Stimulated activated CD8-positive, alpha-beta memory T cell treated with anti-CD3 and anti-CD28 coated beads, Interleukin-15, amount 100 ng/mL, for 1 hour (primary cell): ENCODE measurements around the gene RNF126.
"Not testable (repeated sequence)": the region's sequence is repeated elsewhere in the genome, so short reads cannot be mapped to it uniquely, and the experiment has no call there.

Experiments
- DNase-seq: peaks from one replicate; pipeline ENCODE4 v3.0.0-alpha.2; 2020; ENCODE audit warnings: low read depth

Gene RNF126

GRCh38 chr19:628168-628567 is 34.8 kb downstream of the RNF126 start:
- no peak for DNase-seq

DNA sequence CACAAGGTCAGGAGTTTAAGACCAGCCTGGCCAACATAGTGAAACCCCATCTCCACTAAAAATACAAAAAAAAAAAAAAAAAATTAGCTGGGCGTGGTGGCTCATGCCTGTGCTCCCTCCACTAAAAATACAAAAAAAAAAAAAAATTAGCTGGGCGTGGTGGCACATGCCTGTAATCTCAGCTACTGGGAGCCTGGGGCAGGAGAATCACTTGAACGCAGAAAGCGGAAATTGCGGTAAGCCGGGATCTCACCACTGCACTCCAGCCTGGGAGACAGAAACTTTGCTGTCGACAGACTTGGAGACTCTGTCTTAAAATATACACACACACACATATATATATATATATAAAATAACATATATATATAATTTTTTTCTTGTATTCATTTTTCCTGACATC is 36.4 kb downstream of the RNF126 start:
- DNase-seq = not testable (repeated sequence)

GRCh38 chr19:625257-625656 is 37.8 kb downstream of the RNF126 start:
- no peak for DNase-seq

DNA sequence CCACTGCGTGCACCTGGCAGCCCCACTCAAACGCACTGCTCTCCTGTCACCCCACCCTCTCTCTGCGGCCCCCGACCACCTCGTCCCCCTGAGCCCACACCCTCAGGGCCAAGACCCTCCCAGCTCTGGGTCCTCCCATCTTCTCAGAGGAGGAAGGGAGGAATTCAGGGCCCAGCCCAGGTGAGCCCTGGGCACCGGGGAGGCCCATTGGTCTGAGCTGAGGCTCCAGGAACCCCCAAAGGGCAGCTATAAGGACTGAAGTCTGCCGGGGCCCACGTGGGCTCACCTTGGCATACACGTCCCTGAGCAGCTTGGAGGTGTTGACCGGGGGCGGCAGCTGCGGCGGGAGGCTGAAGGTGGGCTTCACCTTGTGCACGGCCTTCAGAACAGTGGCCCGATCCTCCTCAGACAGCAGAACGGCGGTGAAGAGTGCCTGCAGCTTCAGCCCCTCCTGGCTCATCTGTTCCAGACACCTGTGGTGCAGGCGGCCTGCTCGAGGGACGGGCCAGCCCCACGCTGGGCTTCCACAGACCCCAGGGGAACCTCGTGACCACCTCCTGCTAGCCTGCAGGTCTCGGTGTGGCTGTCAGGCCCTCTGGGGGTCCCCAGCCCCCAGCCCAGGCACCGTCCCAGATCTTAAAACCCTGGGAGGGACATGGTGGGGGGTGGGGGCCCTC is 38.4 kb downstream of the RNF126 start:
- no peak for DNase-seq

DNA sequence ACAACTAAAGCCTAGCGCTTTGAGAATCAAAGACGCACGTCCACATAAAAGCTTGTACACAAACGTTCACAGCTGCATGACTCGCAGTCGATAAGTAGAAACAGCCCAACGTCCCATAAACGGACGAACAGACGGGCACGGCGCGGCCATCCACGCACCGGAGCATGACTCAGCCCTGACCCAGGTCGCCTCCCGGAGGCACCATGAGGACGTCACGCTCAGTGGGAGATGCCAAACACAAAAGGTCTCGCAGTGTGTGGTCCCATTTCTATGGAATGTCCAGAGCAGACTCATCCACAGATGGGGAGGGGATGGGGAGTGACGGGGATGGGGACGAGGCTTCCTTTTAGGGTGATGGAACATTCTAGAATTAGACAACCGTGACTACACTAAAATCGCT is 39.0 kb downstream of the RNF126 start:
- DNase-seq = no peak

GRCh38 chr19:623175-623916 is 39.7 kb downstream of the RNF126 start:
- no peak for DNase-seq

GRCh38 chr19:622666-623065 is 40.3 kb downstream of the RNF126 start:
- DNase-seq = no peak

DNA sequence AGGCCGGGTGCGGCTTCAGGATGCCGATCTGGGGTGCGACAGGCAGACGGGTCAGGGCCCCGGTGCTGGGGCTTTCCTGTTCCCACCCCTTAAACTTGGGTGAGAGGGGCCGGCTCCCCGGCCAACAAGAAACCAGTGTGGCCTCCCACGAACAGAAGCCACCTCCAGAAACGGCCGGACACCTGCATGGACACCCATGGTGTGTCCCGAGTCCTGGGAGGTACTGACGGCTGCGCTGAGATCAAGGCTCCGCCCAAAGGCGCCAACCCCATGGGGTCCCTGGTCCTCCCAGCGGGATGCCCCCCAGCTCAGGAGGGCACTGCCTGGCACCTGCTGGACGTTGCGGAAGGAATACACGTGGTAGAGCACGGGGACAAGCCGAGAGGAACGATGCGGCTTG is 41.2 kb downstream of the RNF126 start:
- no peak for DNase-seq

- not testable (repeated sequence) for DNase-seq
These were observed 41.8 kb downstream of the RNF126 start for GRCh38 chr19:621191-621590.

DNA sequence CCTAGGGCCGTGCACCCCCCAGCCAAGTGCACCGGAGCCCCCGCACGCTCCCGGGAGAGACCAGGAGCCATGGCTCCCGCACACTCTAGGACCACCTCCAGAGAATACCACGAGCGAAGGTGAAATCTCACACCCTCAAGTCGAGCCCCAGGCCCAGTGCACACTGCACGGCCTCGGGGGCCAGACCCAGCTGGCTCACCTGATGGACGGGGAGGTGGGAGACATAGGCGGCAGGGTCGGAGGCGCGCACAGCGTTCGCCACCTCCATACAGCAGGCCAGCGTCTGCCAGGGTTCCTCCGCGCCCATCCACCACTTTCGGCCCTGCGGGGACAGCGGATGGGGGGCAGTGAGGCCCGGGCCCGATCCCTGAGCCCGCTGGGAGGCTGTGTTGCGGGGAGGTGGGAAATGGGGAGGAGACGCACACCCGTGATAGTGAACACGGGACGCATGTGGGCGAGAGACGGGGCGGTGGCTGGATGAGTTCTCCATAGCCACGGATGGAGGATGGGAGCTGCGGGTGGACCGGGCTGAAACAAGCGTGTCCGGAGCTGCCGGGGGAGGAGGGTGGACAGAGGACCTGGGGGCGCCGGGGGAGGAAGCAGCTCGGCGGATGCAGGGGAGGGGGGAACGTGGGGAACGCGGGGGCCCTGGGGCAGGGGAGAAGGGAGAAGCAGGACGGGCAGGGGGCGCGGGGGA is 42.7 kb downstream of the RNF126 start:
- DNase-seq = no peak

- no peak for DNase-seq
These were observed 43.6 kb downstream of the RNF126 start for GRCh38 chr19:619286-620002.

DNA sequence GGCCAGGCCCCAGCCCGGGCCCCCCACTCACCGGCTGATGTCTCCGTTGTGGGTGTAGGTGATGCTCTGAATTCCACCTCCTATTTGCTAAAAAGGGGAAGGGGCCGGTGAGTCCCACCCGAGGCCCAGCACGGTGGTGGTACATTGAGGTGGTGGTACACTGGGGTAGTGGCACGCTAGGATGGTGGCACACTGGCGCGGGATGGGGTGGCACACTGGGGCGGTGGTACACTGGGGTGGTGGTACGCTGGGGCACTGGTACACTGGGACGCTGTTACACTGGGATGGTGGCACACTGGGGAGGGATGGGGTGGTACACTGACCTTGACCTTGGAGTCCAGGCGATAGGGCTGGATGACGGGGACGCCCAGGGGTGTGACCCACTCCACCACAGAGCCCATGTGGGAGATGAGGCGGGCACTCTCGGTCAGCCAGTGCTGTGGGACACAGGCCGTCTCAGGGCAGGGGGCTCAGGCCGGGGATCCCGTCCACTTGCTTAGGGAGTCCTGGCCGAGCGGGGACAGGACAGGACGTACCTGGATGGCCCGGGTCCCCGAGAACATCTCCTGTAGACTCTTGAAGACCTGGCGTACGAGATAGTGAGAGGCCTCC is 44.2 kb downstream of the RNF126 start:
- DNase-seq = no peak

DNA sequence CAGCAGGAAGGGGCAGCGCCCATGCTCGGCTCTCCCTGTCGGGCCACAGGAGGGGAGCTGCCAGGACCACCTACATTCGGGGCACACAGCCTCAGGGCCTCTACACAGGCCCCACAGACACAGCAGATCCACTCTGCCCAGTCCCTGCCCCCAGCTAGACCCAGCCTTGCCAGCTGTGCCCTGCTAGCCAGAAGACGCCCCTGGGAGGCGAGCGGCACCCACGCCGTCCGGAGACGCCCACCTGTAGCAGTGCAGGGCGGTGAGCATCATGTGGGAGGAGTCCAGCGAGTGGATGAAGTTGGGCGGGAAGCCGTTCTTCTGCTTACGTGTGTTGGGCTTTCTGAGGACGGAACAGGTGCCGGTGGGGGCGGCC is 44.8 kb downstream of the RNF126 start:
- DNase-seq = no peak

DNA sequence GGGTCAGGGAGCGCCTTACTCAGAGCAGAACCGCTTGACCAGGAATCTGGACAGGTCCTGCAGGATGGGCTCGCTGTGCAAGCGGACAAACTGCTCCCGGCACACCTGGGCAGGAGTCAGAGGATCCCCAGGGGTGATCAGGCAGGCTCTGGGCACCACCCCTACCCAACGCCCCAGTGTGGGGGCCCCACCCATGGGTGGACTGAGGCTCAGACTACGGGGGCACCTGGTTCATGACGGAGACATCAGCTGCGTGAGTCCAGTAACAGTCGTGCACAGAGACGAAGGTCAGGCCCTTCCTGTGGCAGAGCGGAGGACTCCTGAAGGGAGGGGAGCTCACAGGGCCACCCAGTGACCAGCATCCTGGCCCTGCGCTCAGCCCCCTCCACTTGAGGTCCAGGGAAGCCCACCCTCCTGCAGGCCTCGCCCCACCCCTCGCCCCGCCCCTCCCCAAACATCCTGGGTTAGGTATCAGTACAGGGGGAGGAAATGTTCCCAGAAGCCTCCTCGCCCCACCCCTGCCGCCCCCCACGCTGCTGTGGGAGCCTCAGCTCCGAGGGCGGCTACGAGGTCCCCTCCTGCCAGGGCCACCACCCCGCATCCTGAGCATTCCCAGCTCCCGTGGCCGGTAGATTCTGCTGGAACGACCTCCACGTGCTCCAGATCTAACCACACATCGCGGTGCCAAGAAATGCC is 45.3 kb downstream of the RNF126 start:
- no peak for DNase-seq

GRCh38 chr19:616747-617526 is 46.1 kb downstream of the RNF126 start:
- no peak for DNase-seq

- no peak for DNase-seq
These were observed 46.8 kb downstream of the RNF126 start for GRCh38 chr19:616062-616700.

GRCh38 chr19:615619-616018 is 47.4 kb downstream of the RNF126 start:
- no peak for DNase-seq

DNA sequence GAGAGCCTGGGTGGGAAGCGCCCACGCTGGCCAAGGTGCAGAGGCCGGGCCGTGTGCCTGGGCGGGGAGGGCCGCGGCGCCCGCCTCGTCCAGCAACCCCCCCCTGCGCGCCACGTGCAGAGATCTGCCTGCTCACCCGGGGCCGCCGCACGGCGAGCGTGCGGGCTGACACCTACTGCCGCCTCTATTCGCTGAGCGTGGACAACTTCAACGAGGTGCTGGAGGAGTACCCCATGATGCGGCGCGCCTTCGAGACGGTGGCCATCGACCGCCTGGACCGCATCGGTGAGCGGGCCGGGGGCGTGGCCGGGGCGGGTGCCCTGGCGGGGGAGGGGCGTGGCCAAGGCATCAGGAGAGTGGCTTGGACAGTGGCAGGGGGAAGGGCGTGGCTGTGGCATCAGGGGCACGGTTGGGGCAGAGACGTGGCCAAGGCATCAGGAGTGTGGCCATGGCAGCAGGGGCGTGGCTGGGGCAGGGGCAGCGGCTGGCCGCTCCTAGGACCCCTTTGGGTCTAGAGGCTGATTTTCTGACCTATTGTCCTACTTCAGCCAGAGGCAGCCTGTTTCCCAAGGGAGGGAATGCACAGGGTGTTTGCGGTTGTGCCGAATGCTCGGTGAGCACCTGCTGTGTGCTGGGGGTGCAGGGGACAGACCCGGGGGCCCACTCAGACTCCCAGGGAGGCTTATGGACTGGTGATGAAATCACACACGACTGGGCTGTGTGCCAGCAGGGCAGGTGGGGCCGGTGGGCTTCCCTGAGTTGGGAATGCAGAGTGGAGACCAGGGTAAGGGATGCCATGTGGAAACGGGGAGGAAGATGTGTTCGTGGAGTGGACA is 49.1 kb downstream of the RNF126 start:
- no peak for DNase-seq

- no peak for DNase-seq
These were observed 50.1 kb downstream of the RNF126 start for GRCh38 chr19:612941-613340.
